Epithelial cell of proximal tubule (primary cell): ENCODE data around the gene SNAP25. TPM values are rescaled to one million over a fixed set of nuclear protein-coding genes. Genes with fewer than 3 reads are reported as not detected.

Experiments
- DNase-seq: peaks from one replicate; pipeline ENCODE4 v3.0.0-alpha.2; 2011; ENCODE audit warnings: low read depth
- H3K4me3 ChIP-seq: 2 replicates; pipeline ENCODE4 v1.5.1; 2011; ENCODE audit warnings: low read depth, mild to moderate bottlenecking, low read length
- total RNA-seq: library from RNA; depleted of rRNA; stranded (reverse); fragments of >200 nt; gene quantifications from 2 replicates; pipeline ENCODE4 v1.2.3, GENCODE V29; 2015
- TF ChIP-seq, protein P1 (sequence below): conservative IDR thresholded peaks from 2 replicates; pipeline ENCODE4 v1.5.1; 2012; ENCODE audit warnings: low read depth, mild to moderate bottlenecking, low read length

Gene SNAP25
- total RNA-seq, 1 donor from 2014 or later: 1.4 TPM

DNA sequence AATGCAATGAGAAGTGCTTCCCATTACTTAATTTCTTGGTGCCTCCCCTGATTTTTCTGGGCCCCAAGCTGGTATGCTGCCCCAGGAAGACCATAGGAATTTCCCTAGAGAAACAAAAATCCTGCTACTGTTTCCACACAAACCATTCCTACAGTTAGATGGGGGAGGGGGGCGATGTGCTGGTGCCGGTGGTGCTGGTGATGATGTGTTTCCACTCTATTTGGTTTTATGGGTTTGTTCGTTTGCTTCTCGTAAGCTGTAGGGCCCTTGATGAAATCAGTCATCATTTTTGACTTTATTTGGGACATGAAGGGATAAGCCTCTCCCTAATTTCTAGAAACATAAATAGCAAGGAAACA, 110.2 kb downstream of the SNAP25 start:
- TF ChIP-seq, protein P1, sequence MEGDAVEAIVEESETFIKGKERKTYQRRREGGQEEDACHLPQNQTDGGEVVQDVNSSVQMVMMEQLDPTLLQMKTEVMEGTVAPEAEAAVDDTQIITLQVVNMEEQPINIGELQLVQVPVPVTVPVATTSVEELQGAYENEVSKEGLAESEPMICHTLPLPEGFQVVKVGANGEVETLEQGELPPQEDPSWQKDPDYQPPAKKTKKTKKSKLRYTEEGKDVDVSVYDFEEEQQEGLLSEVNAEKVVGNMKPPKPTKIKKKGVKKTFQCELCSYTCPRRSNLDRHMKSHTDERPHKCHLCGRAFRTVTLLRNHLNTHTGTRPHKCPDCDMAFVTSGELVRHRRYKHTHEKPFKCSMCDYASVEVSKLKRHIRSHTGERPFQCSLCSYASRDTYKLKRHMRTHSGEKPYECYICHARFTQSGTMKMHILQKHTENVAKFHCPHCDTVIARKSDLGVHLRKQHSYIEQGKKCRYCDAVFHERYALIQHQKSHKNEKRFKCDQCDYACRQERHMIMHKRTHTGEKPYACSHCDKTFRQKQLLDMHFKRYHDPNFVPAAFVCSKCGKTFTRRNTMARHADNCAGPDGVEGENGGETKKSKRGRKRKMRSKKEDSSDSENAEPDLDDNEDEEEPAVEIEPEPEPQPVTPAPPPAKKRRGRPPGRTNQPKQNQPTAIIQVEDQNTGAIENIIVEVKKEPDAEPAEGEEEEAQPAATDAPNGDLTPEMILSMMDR: no peak
- no peak for DNase-seq

DNA sequence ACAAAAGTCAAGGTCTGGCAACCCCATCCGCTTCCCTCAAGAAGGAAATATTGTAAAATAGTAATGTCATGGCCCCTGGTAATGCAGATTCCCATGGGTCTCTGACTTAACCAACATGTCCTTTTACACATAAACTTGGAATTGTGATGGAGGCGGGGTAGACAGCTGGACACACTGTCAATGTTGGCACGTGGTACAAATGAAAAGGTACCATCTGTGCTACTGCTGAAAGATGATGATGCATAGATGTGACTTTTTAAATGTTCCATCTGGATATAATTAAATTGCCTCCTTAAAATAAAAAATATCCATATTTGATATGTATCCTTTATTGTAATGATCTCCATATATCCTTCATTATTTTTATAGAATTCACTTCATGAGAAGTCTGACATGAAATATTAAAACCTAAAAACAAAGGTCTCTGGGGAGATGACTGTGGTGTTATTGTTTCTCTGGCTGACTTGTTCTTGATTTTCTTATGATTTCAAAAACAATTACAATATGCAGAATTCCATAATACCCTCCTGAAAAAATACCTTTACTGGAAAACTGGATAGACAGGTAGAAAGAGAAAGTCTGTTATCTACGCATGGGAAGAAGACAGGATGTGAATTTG, 110.9 kb downstream of the SNAP25 start:
- TF ChIP-seq, protein P1: no peak
- no peak for DNase-seq
- no peak overlapping the region for H3K4me3 ChIP-seq

More for the DNA sequence above, 110.2 kb downstream of the SNAP25 start:
- peak overlapping the region; percentile 2 for H3K4me3 ChIP-seq

DNA sequence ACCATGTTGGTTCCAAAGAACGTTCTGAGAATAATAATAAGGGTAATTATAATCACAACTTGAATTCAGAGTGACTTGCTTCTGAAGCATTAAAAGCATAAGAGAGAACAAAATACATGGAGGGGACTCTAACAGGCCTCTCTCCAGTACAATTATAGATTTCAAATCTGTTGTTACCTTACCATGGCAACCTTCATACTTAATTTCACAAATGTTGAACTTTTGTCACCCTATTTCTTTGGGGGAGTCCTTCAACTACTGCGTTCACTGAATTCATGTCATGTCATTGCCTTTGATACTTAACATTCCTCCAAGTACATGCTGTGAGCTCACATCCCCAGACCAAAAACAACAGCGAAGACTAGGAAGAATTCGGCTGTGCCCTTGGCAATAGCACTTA, 111.4 kb downstream of the SNAP25 start:
- H3K4me3 ChIP-seq: no peak overlapping the region
- TF ChIP-seq, protein P1: no peak
- DNase-seq: no peak

DNA sequence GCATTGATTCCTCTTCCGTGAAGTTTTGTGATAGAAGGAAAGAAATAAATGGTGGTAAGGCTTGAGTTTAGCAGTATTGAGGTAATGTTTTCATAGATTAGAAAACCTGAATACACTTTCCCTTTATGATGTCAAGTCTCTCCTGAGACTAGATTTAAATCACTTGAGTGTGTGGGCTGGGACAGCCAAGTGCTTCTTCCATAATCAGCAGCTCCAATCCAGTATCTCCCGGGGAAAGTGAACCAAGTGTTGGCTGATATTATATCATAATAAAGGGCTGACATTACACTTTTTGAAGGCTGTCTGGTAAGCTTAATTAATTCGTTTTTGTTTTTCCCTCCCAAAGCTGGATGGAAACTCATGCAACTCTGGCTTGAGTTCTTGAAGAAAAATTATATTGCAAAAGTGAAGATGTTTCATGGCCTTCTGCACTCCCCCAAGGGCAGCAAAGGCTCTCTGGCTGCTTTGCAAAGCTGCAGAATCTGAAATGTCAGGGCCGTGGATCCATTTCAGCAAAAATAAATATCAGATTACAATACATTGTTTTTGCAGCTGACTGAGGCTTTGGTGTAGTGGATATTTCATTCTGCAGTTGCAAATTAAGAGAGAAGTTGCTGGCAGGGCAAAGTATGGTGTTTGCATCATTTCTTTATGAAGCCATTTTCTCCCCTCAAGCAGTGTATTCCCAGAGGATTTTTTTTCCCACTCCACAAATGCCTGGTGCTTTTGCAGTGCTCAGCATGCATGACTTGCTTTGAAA, 114.2 kb downstream of the SNAP25 start:
- H3K4me3 ChIP-seq: no peak overlapping the region
- no peak for DNase-seq
- TF ChIP-seq, protein P1: no peak

DNA sequence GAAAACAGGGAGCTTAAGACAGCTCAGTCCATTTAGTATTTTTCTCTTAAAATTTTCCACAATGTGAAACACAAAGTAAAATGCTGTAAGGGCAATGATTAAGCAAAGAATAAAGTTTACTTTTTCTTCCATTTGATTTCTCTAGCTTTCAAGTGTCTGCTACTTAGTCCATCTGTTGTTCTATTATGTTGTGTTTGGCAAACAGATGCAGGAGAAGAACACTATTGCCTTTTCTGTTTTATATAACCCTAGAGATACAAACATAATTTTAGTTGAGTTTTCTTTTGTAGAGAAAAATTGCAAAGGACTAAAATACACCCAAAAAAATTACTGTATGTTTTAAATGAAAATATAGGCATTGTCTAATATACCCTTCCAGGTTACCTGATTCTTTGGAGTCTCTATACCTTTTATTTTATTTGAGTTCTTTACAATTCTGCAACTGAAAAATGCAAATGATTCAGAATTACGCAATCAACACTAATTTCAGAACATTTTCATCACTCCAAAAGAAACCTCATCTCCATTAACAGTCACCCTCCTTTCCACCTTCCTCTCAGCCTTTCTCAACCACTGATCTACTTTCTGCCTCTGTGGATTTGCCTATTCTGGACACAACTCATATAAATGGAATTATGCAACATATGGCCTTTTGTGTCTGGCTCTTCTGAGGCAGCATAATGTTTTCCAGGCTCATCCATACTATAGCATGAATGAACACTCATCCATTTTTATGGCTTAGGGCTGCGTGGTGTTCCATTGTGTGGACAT, 118.5 kb downstream of the SNAP25 start:
- TF ChIP-seq, protein P1: no peak
- no peak overlapping the region for H3K4me3 ChIP-seq
- DNase-seq: no peak

DNA sequence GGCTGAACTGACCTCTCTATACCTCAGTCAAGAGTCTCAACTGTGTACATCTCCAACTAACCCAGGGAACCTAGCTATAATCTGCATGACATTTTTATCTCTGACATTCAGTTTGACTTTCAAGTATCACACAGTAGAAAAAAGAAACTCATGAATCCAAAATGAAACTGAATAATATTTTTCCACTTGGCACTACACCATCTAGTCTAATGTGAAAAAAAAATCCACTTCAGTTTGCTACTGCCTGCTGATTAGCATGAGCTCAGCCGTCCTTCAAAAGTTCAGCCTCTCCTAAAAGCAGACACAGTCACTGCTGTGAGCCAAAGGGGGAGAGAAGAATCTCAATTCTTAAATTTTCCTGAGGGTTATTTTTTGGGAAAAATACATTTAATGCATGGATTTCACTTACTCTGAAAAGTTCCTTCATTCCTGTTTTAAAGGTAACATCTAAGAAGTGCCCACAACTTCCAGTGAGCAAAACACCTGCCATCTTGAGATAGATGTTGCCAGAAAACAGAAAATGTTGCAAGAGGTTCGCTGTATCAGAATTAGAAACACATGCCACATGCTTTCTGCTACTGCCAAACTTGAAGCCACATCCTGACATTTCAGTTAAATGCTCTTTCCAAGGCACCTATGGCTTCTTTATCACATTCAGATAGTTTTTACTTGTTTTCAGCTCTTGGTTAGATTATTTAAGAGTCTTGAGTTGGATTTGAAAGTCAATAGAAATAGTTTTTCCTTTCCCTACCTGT, 120.0 kb downstream of the SNAP25 start:
- no peak for DNase-seq
- TF ChIP-seq, protein P1: no peak
- H3K4me3 ChIP-seq: no peak overlapping the region
